ENCODE measurements around the gene BORCS5. TPM values are rescaled to one million over a fixed set of nuclear protein-coding genes. Genes with fewer than 3 reads are reported as not detected.

Gene BORCS5
- total RNA-seq, 1 experiment from 2014 or later: 25.7 TPM

GRCh38 chr12:12450043-12450471 is 93.2 kb downstream of the BORCS5 start:
- Histone ChIP-seq H3K4me1 (peaks cover 25% of the 10 kb centered on the region), H3K27me3 (replicated peaks; ENCODE audit: control insufficient read depth, insufficient read depth, low read length) (no peaks in the 10 kb centered on the region), H3K9me3 (no peaks in the 10 kb centered on the region), H3K36me3 (ENCODE audit: control insufficient read depth, insufficient read depth, low read length) (no peaks in the 10 kb centered on the region), H3K4me3 (ENCODE audit: low read depth, low read length) (no peak overlapping the region)
- TSS peak; percentile 36 for BruUV-seq (replicated peaks)
- Mint-ChIP-seq H3K27ac (ENCODE audit: unreplicated experiment) (peak overlapping the region; percentile 34), H3K4me1 (ENCODE audit: low read depth, unreplicated experiment) (peaks cover 26% of the 10 kb centered on the region), H3K4me3 (ENCODE audit: unreplicated experiment) (no peak overlapping the region), H3K36me3 (ENCODE audit: insufficient read depth, unreplicated experiment) (peaks cover 8% of the 10 kb centered on the region), H3K27me3 (ENCODE audit: insufficient read depth, unreplicated experiment) (no peaks in the 10 kb centered on the region), H3K9me3 (ENCODE audit: unreplicated experiment) (no peaks in the 10 kb centered on the region)
- TF ChIP-seq CTCF (IDR thresholded peaks at IDR 0.05; ENCODE audit: insufficient read depth in 1 of 2, low read depth in 1 of 2, low read length in 1 of 2, severe bottlenecking in 1 of 2, unreplicated experiment in 1 of 2): no peak
- ChIA-PET CTCF (no interaction called here), POLR2A (interaction anchor here (1.0 kb wide), 1 partner anchor 83 kb away, joined by 3 read pairs; no protein-coding TSS in a partner anchor)
- intact Hi-C loops (cut with micrococcal nuclease; ENCODE audit: unreplicated experiment): loop anchor here (2.0 to 5.0 kb wide), 2 partner anchors 73 to 112 kb away; partner anchors contain the start of gene DUSP16
- DNase-seq: no peak

- H3K27ac Mint-ChIP-seq (ENCODE audit: unreplicated experiment): peak overlapping the region; percentile 63
- ChIA-PET POLR2A (interaction anchor here (1.0 kb wide), 1 partner anchor 82 kb away, joined by 3 read pairs; no protein-coding TSS in a partner anchor), CTCF (no interaction called here)
- H3K27me3 Mint-ChIP-seq (ENCODE audit: insufficient read depth, unreplicated experiment): no peaks in the 10 kb centered on the region
- Histone ChIP-seq H3K36me3 (ENCODE audit: control insufficient read depth, insufficient read depth, low read length) (no peaks in the 10 kb centered on the region), H3K4me3 (ENCODE audit: low read depth, low read length) (no peak overlapping the region), H3K27me3 (replicated peaks; ENCODE audit: control insufficient read depth, insufficient read depth, low read length) (no peaks in the 10 kb centered on the region), H3K9me3 (no peaks in the 10 kb centered on the region), H3K4me1 (peaks cover 25% of the 10 kb centered on the region)
- H3K4me1 Mint-ChIP-seq (ENCODE audit: low read depth, unreplicated experiment): peaks cover 23% of the 10 kb centered on the region
- no peak for DNase-seq
- no peak for TF ChIP-seq CTCF (IDR thresholded peaks at IDR 0.05; ENCODE audit: insufficient read depth in 1 of 2, low read depth in 1 of 2, low read length in 1 of 2, severe bottlenecking in 1 of 2, unreplicated experiment in 1 of 2)
- intact Hi-C loops (cut with micrococcal nuclease; ENCODE audit: unreplicated experiment): loop anchor here (1.0 to 5.0 kb wide), 3 partner anchors 48 to 111 kb away; partner anchors contain the start of gene DUSP16
- H3K4me3 Mint-ChIP-seq (ENCODE audit: unreplicated experiment): no peak overlapping the region
- peaks cover 8% of the 10 kb centered on the region for H3K36me3 Mint-ChIP-seq (ENCODE audit: insufficient read depth, unreplicated experiment)
- BruUV-seq (replicated peaks): no TSS peak
- H3K9me3 Mint-ChIP-seq (ENCODE audit: unreplicated experiment): no peaks in the 10 kb centered on the region
Observed at GRCh38 chr12:12451098-12451497, 94.2 kb downstream of the BORCS5 start.

GRCh38 chr12:12452326-12452902 is 95.5 kb downstream of the BORCS5 start:
- Mint-ChIP-seq H3K4me1 (ENCODE audit: low read depth, unreplicated experiment) (peaks cover 21% of the 10 kb centered on the region), H3K9me3 (ENCODE audit: unreplicated experiment) (no peaks in the 10 kb centered on the region)

More at GRCh38 chr12:12452326-12452902, 95.5 kb downstream of the BORCS5 start:
- H3K36me3 Mint-ChIP-seq (ENCODE audit: insufficient read depth, unreplicated experiment): peaks cover 8% of the 10 kb centered on the region
- no peaks in the 10 kb centered on the region for H3K9me3 ChIP-seq
- H3K27me3 ChIP-seq (replicated peaks; ENCODE audit: control insufficient read depth, insufficient read depth, low read length): no peaks in the 10 kb centered on the region
- no peak overlapping the region for H3K27ac Mint-ChIP-seq (ENCODE audit: unreplicated experiment)
- peaks cover 25% of the 10 kb centered on the region for H3K4me1 ChIP-seq
- BruUV-seq (replicated peaks): no TSS peak
- no peak for DNase-seq
- no peak overlapping the region for H3K4me3 Mint-ChIP-seq (ENCODE audit: unreplicated experiment)
- no peak overlapping the region for H3K4me3 ChIP-seq (ENCODE audit: low read depth, low read length)
- intact Hi-C loops (cut with micrococcal nuclease; ENCODE audit: unreplicated experiment): loop anchor here (5.0 kb wide), 1 partner anchor 110 kb away; the partner anchor contains the start of gene DUSP16
- no peaks in the 10 kb centered on the region for H3K36me3 ChIP-seq (ENCODE audit: control insufficient read depth, insufficient read depth, low read length)
- no peaks in the 10 kb centered on the region for H3K27me3 Mint-ChIP-seq (ENCODE audit: insufficient read depth, unreplicated experiment)
- no peak for TF ChIP-seq CTCF (IDR thresholded peaks at IDR 0.05; ENCODE audit: insufficient read depth in 1 of 2, low read depth in 1 of 2, low read length in 1 of 2, severe bottlenecking in 1 of 2, unreplicated experiment in 1 of 2)
- CTCF ChIA-PET: interaction anchor here (0.8 kb wide), 1 partner anchor 12 kb away, joined by 4 read pairs; no protein-coding TSS in a partner anchor
- POLR2A ChIA-PET: no interaction called here

Data from Caco-2 (cell line).